Activated T-cell treated with anti-CD3 and anti-CD28 coated beads, Interleukin-2, amount 50 U/mL, for 48 hours (primary cell): ENCODE measurements around the gene SIM1.

Source experiments
- DNase-seq, 2 experiments: peaks; one replicate each; pipeline ENCODE4 v3.0.0-alpha.2; 2020

SIM1 gene

GRCh38 chr6:100464903-100465700, at the start of gene SIM1:
Gene SIM1, minus strand, starts transcription at chr6:100464921. Its CDS starts 1,453 bp downstream, at chr6:100463468.
- peak; percentile 40 to 52 for DNase-seq

DNA sequence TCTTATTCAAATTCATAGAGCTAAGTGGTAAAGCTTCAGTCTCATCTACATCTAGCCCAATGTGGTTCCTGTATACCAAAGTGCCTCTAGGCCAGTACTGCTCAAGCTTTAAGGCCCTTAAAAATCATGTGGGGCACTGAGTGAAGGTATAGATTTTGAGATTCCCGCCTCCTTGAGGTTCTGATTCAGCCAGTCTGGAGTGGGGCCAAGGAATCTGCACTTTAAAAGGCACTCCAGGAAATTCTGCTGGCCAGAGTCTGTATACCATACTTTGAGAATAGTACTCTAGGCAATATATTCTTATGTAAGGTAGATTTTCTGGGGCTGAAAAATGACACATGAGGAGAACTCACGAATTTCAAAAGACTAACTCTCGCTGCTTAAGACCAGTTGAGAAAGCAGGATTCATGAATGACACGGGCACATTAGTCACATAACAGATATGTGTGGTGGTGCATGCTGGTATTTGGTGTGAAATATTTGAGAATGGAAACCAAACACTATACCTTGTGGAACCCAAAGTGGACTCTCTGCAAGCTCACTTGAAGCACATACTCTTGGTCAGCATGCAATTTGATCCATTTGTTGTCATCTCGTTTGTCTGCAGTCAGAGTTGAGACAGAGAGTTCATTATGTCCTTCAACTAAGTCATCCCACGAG, 47.6 kb upstream of the SIM1 start:
- no peak for DNase-seq

DNA sequence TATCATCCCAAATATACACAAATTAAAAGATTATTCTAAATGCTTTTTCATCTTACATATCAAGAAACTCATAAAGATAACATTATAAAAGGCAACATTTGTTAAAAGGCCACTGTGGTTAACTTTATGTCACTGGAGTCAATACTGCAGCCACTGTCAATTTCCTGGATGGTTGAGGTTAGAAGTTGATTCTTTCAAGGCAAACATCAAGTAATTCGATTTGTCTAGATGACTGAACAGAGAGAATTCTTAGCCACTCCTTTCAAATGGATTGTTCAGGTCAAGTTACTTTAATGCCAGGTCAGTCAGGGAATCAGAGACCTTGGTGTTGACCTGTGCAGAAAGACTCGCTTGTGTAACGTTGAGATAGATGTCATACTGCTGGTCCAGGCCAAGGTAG, 44.4 kb upstream of the SIM1 start:
- no peak for DNase-seq

DNA sequence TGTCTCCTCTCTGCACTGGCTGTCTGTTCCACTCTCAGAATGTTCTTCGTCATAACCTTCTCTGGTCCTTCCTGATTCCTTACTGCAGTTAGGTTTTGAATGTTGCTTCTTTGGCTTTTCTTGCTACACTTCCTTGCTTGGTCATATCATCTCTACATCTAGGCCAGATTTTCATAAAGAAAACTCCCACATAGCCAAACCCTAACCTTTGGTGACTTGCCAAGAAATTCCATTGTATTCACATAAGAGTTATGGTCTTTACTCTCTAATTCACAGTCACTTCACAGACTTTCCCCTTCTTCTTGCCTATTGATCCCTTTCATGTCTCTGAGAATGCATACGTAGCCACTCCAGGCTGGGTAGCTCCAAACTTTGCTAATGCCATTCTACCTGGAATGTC, 41.9 kb upstream of the SIM1 start:
- DNase-seq, result no peak

DNA sequence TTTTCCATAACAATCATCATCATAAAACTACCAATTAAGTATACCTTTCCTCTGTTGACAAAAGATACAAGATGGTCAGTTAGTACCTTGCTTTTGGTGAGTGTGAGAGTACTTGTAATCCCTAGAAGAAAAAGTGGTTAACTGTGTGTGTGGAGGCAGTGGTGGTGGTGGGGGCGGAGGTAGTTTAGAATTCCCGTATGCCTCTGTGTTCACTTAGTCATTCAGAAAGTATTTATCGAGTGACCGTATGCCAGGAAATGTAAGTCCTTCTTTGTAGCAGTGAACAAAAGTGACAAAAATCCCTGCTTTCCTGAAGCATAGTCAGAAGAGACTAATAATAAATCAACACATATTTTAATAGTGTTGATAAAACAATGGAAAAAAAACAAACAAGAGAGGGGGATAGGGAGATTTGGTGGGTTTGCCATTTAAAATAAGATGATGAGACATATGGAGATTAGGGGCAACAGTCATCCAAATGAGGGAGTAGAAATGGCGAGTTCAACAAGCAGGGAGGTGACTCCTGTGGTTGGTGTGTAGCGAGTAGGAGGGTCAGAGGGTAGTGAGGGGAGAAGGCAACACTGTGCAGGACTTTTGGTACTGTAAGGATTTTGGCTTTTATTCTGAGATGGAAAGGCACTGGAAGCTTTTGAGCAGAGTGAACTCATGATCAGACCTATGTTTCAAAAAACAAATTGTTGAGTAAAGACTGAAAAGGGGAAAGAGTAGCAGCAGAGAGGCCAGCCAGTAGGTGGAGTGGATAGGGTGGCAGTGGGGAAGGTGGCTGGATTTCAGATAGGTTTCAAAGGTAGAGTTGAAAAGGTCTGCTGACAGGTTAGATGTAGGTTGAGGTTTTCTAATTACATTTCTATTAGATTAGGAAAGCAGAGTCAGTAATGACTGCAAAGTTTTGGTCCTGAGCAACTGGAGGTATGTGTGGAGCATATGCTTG, 40.3 kb upstream of the SIM1 start:
- no peak for DNase-seq

- DNase-seq, result no peak
Observed at GRCh38 chr6:100503043-100503705, 38.5 kb upstream of the SIM1 start.

- DNase-seq, result no peak
Observed at GRCh38 chr6:100493206-100493888, 28.6 kb upstream of the SIM1 start.

DNA sequence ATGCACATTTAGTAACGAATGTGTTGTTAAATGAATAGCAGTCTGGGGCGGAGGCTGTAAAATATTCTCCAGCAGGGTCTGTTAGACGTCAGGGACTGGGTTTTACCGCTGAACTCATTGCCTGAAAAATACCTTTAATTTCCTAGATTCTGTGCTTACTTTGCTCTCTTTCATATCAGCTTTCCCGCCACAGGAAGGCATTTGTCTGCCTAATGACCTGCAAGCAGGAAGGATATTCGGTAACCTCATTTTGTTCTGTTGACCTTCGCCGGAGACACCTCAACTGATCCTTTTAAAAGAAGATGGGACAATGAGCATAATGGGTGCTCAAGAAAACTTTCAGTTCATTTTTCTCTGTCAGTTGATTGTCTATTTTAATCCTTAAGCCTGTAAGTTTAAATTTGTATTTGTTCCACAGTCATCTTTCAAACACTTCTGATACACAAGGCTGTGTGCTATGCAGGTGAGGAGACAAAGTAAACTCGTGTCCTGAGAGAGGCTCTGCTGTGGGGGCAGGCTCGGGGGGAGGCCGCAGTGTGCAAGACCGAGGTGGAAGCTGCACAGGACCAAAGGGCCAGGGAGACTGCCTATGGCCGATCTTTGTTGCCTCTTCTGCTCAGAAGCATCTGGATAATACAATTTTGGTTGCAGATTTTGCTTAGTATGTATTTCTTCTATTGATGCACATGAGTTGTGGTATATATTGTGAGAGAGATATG, 27.4 kb upstream of the SIM1 start:
- DNase-seq, result no peak

DNA sequence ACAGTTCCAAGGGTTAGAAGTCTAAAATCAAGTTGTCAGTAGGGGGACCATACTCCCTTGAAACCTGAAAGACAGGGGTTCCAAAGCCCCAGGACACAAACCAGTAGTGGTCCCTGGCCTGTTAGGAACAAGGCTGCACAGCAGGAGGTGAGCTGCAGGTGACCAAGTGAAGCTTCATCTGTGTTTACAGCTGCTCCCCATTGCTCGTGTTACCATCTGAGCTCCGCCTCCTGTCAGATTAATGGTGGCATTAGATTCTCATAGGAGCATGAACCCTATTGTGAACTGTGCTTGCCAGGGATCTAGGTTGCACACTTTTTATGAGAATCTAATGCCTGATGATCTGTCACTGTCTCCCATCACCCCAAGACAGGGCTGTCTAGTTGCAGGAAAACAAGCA, 25.3 kb upstream of the SIM1 start:
- DNase-seq, result no peak

- no peak for DNase-seq
Observed at GRCh38 chr6:100488244-100488643, 23.5 kb upstream of the SIM1 start.

- DNase-seq, result no peak
Observed at GRCh38 chr6:100487638-100488037, 22.9 kb upstream of the SIM1 start.

- DNase-seq, result no peak
Observed at GRCh38 chr6:100485268-100485667, 20.5 kb upstream of the SIM1 start.

DNA sequence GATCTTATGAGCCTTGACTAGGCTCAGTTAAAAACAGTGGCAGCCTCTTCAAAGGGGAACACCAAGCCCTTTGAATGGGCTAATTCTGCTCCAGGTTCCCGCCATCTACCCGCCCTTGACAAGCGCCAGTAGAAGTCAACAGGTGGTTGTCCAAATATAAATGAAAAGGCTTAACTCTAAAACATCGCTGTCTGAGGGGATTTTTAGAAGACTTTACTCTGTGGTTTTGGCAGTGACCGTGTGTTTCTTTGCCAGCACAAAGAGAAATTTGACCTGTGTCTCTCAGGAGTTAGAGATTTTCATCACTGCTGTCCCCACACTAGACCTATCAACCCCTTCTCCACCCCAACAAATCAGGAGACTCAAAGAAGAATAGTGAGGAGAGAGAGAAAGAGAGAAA, 19.8 kb upstream of the SIM1 start:
- DNase-seq, result no peak

DNA sequence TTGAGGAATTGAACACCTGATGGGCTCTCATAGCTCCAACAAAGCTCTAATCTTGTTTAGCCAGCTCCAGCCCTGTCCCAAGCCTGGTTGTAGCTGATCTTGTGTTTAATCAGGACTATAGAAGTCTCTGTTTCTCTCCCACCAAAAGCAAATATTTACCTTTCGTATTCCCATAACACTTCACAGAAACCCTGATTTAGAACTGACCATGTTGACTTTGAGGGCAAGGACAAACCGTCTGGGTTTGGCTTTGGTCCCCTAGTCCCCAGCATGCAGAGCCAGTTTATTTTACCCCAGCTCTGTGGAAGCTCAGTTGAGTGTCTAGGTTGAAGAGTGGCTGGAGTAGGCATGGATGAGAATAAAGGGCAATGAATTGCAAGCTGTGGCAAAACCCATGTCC, 18.0 kb upstream of the SIM1 start:
- no peak for DNase-seq

- DNase-seq, result no peak
Observed at GRCh38 chr6:100479179-100480035, 14.7 kb upstream of the SIM1 start.

DNA sequence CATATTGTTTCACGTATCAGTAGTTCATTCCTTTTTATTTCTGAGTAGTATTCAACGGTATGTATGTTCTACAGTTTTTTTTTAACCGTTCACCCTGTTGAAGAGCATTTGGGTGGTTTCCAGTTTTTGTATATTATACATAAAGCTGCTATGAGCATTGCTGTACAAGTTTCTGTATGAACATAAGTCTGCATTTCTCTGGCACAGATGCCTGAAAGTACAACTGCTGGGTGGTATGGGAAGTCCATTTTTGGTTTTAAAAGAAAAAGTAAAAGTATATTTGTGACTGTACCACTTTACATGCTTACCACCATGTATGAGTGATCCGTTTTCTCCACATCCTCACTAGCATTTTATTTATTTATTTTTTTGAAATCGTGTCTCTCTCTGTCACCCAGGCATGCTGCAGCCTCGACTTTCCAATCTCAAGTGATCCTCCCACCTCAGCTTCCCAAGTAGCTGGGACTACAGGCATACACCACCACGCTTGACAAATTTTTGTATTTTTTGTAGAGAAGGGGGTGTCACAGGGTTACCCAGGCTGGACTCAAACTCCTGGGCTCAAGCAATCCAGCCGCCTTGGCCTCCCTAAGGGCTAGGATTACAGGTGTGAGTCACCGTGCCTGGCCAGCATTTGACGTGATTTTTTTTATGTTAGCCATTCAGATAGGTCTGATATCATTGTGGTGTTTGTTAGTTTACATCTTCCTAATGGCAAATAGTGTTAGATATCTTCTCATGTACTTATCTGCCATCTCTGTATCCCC, 11.0 kb upstream of the SIM1 start:
- DNase-seq, result no peak

DNA sequence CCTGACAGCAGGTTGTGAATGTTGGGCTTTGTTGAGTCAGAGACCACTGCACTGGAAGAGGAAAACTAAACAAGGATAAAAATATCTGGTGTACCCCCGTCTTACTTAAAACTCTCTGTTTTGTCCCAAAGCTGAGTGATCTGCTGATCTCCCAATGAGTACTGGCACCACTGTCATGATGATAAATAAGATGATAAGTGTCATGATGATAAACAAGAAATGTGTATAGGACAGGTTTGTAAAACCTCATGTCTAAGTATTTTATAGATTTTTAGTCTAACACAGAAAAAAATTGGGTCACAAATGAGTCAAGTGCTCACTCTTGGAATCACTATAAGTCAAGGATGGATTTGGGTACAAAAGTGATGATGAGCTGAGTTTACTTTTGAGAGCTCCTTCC, 8.5 kb upstream of the SIM1 start:
- DNase-seq, result no peak

DNA sequence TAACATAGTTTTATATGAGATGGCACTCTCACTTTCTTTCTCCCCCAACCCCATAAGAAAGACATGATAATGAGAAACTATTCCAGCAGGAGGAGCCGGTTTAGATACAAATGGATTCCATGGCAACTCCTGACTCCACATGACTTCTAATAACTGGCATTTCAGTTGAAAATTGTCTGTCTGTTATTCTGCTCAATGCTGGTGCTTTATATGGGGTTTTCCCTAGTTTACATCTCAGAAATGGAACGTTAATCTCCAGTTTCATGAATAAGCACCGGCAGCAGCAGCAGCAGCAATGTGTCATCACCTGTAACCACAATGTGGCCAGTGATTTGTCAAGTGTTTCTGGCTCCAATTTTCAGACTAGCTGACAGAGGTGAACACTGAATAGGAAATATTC, 8.0 kb upstream of the SIM1 start:
- peak; percentile 36 to 55 for DNase-seq

DNA sequence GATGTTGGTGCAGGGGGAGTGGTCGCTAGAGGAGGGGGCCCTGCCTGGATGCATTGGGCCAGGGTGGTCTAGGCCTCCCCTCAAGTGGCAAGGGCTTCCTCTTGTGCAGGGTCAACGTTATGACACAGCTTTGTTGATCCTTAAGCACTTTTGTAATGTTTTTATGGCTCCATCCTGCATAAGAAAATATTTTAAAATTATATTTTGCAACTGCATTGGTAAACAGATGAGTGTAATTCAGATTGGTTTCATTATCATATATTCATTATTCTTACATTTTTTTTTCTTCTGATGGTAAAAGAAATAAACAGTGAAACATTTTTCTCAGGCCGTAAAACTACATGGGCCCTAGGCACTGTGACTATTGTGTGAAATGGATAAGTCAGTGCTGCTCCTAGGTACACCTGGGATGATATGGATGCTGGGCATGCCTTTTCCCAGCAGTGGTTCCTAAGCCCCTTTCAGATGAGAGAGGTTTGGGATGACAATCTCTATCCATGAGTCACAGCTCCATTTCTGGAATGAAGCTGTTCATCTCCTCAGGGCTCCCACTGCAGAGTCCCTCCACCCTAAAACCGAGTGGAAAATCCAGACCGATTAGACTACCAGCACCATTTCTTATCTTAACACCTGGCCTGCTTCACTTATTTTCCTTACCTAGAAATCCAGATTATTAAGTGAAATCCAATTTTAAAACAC, 5.8 kb upstream of the SIM1 start:
- no peak for DNase-seq
